Measurements from ENCODE around the gene MAP2K7.
"Not testable (repeated sequence)": the region's sequence is repeated elsewhere in the genome, so short reads cannot be mapped to it uniquely, and the experiment has no call there.

Gene MAP2K7

GRCh38 chr19:7903244-7904073 lies at the start of gene MAP2K7:
Gene MAP2K7 (plus strand): TSS chr19:7903877. CDS start chr19:7903945, 68 bp downstream.
- peak; percentile 100 for DNase-seq (ENCODE audit: low read depth)

GRCh38 chr19:7855426-7856108 lies 48.1 kb upstream of the MAP2K7 start:
- no peak for DNase-seq (ENCODE audit: low read depth)

GRCh38 chr19:7856109-7856591 lies 47.5 kb upstream of the MAP2K7 start:
- no peak for DNase-seq (ENCODE audit: low read depth)

- no peak for DNase-seq (ENCODE audit: low read depth)
Measured at GRCh38 chr19:7856679-7857663, 46.7 kb upstream of the MAP2K7 start.

GRCh38 chr19:7857727-7858108 lies 46.0 kb upstream of the MAP2K7 start:
- DNase-seq (ENCODE audit: low read depth) = no peak

- no peak for DNase-seq (ENCODE audit: low read depth)
Measured at GRCh38 chr19:7858109-7858770, 45.4 kb upstream of the MAP2K7 start.

- not testable (repeated sequence) for DNase-seq (ENCODE audit: low read depth)
Measured at GRCh38 chr19:7859087-7859486, 44.6 kb upstream of the MAP2K7 start.

- DNase-seq (ENCODE audit: low read depth) = no peak
Measured at GRCh38 chr19:7859831-7860713, 43.6 kb upstream of the MAP2K7 start.

- no peak for DNase-seq (ENCODE audit: low read depth)
Measured at GRCh38 chr19:7860714-7861618, 42.7 kb upstream of the MAP2K7 start.

- no peak for DNase-seq (ENCODE audit: low read depth)
Measured at GRCh38 chr19:7861619-7862412, 41.9 kb upstream of the MAP2K7 start.

- peak; percentile 61 for DNase-seq (ENCODE audit: low read depth)
Measured at GRCh38 chr19:7862413-7862951, 41.2 kb upstream of the MAP2K7 start.

- no peak for DNase-seq (ENCODE audit: low read depth)
Measured at GRCh38 chr19:7863157-7863970, 40.3 kb upstream of the MAP2K7 start.

- DNase-seq (ENCODE audit: low read depth) = no peak
Measured at GRCh38 chr19:7863971-7864689, 39.5 kb upstream of the MAP2K7 start.

- DNase-seq (ENCODE audit: low read depth) = no peak
Measured at GRCh38 chr19:7864690-7865074, 39.0 kb upstream of the MAP2K7 start.

- no peak for DNase-seq (ENCODE audit: low read depth)
Measured at GRCh38 chr19:7865262-7865911, 38.3 kb upstream of the MAP2K7 start.

- DNase-seq (ENCODE audit: low read depth) = no peak
Measured at GRCh38 chr19:7866399-7867091, 37.1 kb upstream of the MAP2K7 start.

Data from stimulated activated CD8-positive, alpha-beta memory T cell treated with anti-CD3 and anti-CD28 coated beads, Interleukin-4, amount 100 ng/mL, for 24 hours (primary cell).